HG03460 (cell line): ENCODE measurements around the gene PATL1.
"Not testable (repeated sequence)": the region's sequence is repeated elsewhere in the genome, so short reads cannot be mapped to it uniquely, and the experiment has no call there.

Experiments used
- ATAC-seq: cut with Tn5 transposase; IDR thresholded peaks from one replicate; pipeline ENCODE4 v1.9.1; 2021; ENCODE audit not compliant: unreplicated experiment

Gene PATL1

DNA sequence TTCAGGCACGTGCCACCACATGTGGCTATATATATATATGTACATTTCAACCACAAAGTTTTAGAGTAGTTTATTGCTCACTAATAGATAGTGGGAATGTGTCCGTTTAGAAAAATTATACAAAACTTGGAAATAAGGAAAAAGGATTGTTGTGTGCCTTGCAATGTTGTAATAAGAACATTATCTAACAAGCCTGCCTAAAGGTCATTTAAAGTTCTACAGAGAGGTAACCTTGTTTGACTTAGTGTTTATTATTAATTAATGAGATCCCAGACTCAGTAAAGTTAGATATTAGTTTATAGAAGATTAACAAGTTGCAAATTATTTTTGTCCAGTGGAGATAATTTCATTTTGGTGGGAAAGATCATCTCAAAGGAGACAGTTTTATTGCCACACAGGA is 5.5 kb upstream of the PATL1 start:
- ATAC-seq = no peak

- ATAC-seq = no peak
Observed at GRCh38 chr11:59673291-59673690, 4.5 kb upstream of the PATL1 start.

DNA sequence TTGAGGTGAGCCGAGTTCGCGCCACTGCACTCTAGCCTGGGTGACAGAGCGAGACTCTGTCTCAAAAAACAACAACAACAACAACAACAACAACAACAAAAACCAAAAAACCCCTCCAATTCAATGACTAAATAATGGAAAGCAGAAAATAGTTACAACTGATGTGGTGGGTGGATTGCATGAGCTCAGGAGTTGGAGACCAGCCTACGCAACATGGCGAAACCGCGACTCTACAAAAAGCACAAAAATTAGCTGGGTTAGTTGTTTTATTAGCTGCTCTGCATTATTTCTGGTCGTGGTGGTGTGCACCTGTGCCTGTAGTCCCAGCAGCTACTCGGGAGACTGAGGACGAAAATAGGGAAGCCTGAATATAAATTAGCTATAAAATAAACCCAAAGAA is 2.6 kb upstream of the PATL1 start:
- ATAC-seq = no peak

DNA sequence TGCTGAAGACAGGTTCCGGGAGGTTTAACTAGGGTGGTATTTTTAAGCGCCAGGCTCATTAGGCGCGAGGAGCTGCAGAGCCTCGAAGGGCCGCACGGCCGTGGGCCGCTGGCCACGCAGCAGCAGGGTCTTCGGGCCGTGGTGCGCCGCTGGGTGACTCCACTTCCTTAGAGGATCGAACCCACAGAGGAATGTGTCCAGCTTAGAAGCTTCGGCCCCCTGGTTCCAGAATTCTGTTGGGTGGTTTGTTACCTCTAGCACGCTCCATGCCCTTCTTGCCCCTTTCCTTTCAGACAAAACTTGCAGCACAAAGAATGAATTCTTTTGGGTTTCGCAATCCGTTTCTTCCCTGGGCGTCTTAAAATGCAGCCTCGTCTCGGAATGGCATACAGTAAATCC is 773 bp upstream of the PATL1 start:
- no peak for ATAC-seq

DNA sequence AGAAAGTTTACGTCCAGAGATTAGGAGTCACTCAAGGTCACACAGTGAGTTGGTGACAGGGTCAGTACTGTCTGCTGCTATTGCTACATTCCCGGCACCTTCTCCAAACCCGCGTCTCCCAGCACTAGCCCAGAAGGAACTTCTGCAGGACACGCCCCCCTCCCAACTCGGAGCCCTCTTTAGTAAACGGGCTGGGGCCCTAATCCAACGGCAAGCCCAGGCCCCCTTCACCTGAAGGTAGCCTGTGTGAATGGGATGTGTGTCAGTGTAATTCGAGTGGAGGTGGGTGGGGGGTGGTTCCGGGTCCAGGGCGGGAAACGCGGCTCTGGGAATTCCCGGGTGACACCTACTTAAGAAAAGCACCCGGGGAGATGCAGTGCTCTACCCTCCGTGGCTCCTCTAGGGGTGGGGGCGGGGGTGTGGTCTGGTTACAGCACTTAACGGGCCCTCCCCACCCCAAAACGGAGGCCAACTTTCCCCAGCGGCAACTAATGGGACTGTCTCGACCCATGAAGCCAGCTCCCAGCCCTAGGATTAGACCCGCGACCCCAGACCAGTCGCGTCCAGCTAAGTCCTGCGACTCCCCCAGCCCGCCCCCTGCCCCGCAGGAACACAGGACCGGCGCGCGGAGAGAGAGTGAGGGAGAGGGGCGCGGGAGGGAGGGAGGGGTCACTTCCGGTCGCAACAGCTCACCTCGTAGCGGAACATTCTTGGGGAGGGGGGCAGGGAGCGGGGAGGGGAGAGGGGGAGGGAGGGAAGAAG is 468 bp downstream of the PATL1 start:
- ATAC-seq = peak; percentile 30

DNA sequence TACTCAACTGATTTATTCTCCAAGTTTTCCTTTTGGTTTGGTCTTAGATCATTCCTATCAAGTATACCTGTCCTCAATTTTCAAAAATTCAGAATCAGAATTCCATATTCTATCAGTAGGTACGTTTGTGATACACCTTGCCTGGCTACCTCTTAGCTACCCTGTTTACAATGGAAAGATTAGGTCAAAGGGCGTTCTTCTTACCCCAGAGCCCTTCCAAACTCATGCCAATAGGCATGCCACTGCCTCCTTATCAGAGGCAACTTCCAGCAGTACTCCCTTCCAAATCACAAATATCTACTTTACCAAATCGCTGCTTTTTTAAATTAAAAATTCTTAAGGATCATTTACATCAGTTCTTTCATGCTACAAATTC is 1.0 kb downstream of the PATL1 start:
- no peak for ATAC-seq

DNA sequence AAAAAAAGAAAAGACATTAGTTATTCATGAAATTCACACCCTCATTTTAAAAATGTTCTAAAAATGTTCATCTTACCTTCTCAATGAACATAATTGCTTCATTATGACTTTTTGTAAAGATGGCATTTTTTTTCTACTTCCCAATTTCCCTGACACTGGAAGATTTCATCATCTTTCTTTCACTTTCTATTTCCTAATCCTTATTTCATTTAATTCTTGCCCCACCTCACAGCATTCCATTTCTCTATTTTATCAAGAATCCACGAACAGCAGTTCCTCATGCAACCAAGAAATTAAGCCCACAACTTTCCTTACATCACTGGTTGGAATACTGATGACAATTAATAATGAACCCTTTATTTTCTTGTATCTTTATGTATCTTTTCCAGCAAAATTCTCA is 1.9 kb downstream of the PATL1 start:
- ATAC-seq = no peak

DNA sequence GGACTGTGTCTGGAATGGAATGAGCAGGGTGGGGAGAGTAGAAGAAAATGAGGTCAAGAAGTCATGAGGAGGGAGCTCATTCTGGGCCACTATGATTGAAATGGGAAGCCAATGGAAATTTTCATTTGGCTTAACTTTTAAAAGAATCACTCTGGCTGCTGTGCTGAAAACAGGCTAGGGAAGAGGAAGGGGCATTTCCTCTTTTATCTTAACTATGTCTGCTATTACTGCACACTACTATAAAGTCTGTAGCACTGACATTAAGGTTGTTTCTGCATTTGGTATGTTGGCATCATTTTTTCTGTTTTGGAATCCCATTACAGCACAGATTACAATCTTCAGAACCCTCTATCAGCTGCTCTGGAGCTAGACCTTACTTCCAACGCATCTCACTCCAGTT is 8.2 kb downstream of the PATL1 start:
- no peak for ATAC-seq

GRCh38 chr11:59659981-59660380 is 8.9 kb downstream of the PATL1 start:
- no peak for ATAC-seq

GRCh38 chr11:59658036-59658435 is 10.8 kb downstream of the PATL1 start:
- no peak for ATAC-seq

DNA sequence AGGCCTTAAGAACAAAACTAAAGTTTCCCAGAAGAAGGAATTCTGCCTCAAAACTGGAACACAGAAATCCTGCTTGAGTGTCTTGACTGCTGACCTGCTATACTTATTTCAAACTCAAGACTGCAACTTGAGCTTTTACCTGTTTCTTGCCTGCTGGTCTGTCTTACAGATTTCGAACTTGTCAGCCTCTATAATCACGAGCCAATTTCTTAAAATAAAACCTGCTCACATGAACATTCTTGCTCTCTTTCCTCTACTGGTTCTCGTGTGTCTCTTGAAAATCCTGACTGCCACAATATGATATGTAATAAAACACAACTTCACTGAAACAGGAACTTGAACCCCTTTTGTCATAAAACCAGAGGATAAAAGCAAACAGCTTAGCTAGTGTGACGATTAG is 13.9 kb downstream of the PATL1 start:
- no peak for ATAC-seq

DNA sequence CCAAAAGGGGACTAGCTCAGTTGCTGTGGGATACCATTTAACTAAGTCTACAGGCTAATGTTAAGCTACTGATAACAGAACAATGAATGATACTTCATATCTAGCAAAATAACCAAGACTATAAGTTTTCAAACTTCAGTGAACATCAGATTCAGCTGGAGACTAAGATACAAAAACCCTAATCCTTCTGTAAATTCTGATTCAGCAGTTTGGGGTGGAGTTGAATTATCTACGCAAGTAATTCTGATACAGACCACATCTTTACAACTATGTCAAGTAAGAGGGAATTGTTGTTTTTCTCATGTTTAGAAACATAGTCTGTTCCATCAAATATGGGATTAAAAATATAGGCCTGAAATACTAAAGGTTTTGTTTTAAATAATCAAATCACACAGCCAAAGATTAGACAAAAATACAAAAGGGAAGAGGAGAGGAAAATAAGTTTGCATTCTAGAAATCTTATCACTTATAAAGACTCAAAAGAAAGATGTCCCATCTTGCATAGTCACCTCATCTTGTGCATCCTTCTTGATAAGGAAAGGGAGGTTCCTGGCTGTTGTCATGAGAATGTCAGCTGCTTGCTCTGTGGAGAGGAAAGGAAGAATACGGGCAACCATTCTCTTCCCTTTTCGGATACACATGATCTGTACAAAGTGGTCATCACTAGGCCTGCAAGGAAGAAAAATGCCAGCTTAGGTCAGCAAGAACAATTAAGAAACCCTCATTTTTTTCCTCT is 21.4 kb downstream of the PATL1 start:
- ATAC-seq = no peak

- ATAC-seq = no peak
Observed at GRCh38 chr11:59644528-59644927, 24.3 kb downstream of the PATL1 start.

DNA sequence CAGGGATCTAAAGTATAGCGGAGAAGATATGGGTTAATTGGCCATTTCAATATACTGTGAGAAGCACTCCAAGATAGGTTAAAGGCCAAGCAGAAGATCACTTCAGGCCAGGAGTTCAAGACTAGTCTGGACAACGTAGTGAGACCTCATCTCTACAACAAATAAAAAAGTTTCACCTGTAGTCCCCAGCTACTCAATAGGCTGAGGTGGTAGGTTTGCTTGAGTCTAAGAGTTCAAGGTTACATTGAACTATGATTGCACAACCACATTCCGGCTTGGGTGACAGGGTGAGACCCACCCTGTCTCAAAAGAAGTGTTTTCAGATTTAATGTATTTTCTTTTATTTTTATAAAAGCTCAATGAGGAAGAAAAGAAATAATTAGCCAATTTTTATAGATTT is 25.4 kb downstream of the PATL1 start:
- ATAC-seq = no peak

DNA sequence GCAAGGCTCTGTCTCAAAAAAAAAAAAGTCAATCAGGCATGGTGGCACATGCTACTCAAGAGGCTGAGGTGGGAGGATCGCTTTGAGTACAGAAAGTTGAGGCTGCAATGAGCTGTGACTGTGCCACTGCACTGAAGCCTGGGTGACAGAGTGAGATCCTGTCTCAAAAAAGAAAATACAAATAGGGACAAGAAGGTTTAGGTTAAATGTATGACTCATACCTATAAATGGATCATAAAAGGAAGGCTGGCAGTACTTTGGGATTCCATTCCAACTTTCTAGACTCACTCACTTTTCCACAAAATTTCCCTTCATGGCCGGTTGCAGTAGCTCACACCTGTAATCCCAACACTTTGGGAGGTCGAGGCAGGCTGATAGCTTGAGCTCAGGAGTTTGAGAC is 27.7 kb downstream of the PATL1 start:
- ATAC-seq = no peak

GRCh38 chr11:59630493-59630892 is 38.3 kb downstream of the PATL1 start:
- ATAC-seq = no peak

DNA sequence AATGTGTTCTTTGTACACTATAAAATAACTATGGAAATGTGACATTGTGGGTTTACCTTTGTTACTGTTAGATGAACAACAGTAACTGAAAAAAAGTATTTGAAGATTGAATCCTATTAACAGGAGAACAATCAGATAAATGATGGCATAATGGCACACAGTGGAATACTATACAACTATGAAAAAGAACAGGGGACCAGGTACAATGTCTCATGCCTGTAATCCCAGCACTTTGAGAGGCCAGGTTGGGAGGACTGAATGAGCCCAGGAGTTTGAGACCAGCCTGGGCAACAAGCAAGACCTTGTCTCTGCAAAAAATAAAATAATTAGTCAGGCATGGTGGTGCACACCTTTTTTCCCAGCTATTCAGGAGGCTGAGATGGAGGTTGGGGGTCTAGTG is 38.8 kb downstream of the PATL1 start:
- ATAC-seq = no peak

DNA sequence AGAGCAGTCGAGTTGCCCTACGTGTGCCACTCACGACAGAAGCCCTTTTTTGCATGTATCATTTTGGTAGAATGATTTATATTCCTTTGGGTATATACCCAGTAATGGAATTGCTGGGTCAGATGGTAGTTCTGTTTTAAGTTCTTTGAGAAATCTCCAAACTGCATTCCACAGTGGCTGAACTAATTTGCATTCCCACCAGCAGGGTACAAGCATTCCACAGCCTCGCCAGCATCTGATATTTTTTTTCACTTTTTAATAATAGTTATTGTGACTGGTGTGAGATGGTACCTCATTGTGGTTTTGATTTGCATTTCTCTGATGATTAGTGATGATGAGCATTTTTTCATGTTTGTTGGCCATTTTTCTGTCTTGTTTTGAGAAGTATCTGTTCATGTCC is 41.9 kb downstream of the PATL1 start:
- ATAC-seq = not testable (repeated sequence)

DNA sequence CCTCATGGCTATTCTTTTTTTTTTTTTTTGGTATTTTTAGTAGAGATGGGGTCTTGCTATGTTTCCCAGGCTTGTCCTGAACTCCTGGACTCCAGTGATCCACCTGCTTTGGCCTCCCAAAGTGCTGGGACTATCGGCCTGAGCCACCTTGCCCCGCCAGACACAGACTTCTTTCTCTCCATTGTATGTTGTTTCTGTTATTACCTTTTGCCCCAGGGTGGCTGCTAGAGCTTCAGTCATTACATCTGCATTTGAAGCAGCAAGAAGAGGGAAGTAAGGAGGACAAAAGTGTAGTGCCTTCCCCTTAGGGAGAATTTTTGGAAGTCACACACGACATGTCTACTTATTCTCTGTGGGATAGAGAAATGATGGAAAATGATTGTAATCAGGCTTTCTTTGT is 43.1 kb downstream of the PATL1 start:
- no peak for ATAC-seq

DNA sequence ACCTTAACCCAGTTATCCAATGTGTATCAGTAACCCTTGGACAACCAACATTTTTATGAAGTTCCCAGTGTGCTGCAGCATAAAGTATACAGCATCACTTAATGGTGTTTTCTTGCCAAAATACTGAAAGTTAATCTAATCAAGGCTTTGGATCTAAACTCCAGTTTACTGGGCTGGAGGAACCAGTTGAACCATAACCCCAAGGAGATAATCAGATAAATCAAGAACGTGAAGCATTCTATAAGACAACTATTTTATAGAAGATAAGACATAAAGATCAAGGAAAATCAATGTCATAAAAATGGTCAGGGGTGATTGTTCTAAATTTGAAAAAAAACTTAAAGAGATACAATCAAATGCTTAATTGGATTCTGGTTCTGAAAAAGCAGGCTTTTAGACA is 51.0 kb downstream of the PATL1 start:
- ATAC-seq = no peak

DNA sequence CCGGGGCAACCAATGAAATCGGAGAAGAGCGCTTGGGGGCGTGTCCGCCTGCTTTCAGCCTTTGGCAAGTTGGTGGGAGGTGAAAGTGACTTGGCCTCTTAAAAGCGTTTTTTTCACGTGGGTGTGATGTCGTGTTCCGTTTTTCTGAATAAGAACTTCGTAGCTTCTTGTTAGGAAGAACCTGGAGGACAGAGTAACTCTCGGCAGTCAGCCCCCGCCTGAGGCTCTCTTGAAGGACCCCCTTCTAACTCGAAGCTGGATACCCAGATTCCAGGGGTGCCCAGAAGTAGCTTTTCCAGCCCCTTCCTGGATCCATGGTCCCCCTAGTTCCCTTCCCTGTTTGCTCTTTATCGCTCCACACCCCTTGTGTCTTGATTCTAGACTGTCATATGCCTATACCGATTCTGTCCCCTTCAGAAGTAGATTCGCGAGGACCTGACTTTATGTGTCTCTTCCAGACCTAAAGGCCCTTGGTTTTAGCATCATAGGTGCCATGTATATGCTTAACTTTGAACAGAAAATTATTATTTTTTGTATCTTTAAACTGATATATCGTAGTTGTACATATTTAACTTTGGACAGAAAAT is 52.3 kb downstream of the PATL1 start:
- no peak for ATAC-seq

DNA sequence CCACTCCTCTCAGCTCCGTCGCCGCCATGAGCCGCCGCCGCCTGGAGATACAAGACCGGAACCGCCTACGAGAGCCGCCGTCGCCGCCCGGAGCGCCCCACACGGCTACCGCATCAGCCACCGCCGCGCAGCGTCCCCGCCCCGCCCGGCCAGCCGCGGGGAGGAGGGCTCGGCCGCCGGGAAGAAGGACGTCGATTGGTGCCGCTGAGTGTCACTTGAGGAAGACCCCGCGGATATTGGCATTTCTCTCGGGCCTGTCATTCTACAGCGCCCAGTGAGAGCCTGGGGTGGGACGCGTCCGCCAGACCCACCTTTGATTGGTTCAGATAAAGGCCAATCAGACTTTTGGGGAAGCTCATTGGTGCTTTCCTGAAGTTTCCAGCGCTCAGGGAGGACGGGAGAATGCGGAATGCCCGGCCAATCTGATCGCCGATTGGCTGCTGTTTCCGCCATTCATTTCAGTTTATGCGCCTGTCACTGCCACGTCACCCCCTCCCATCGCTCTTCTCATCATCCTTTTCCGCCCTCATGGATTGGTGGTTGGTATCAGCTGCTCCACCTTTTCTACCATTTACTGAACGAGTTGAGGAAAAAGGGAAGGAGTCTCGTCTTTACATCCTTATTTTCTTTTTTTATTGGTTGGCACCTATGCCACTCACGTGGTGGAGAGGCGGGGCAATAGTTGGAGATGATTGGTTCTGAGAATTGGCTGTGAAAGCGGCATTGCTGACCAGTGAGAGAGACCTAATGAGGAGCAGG is 53.0 kb downstream of the PATL1 start, which contains the start of gene OSBP:
Gene OSBP, minus strand, starts transcription at position 138 of the 759 bp plus-strand sequence. Its CDS starts 110 bp downstream, at position 28.
- peak; percentile 84 for ATAC-seq
